IMR-90 (cell line): ENCODE data around the gene NELL1. TPM values are rescaled to one million over a fixed set of nuclear protein-coding genes. Genes with fewer than 3 reads are reported as not detected.

Experiments used
- ATAC-seq: fragments of 200-7000 bp; cut with Tn5 transposase; 2 replicates; pipeline ENCODE4 v1.9.1; 2020; ENCODE audit warnings: low read depth, mild to moderate bottlenecking, moderate library complexity
- BruUV-seq: library from RNA; stranded (reverse); fragments of 400-500 nt; replicated peaks from 2 replicates; lab custom pipeline; 2021; lab: Mats Ljungman, UMichigan
- CTCF ChIA-PET: fragments of 300-600 bp; formaldehyde crosslinking; extraction: SDS; loops from one replicate; lab custom pipeline; 2021; ENCODE audit warnings: antibody characterized with exemption; lab: Yijun Ruan, JAX
- POLR2A ChIA-PET: fragments of 300-600 bp; sonication (Branson Sonifier 250); formaldehyde crosslinking; loops from one replicate; lab custom pipeline; 2022; ENCODE audit warnings: antibody characterized with exemption; ENCODE audit not compliant: unreplicated experiment; lab: Charles Lee
- DNase-seq: peaks from one replicate; pipeline ENCODE4 v3.0.0; 2013
- H2AFZ ChIP-seq: replicated peaks from 2 replicates; pipeline ENCODE3; 2013; ENCODE audit warnings: low read length, mild to moderate bottlenecking; ENCODE audit not compliant: poor library complexity
- H2AK5ac ChIP-seq: 2 replicates; pipeline ENCODE4 v1.6.1; 2013; ENCODE audit warnings: low read depth, low read length, inconsistent platforms
- H2AK9ac ChIP-seq: replicated peaks from 2 replicates; pipeline ENCODE3; 2013; ENCODE audit warnings: mild to moderate bottlenecking, low read depth, low read length, moderate library complexity; ENCODE audit not compliant: poor library complexity
- H2BK120ac ChIP-seq: 2 replicates; pipeline ENCODE4 v1.6.1; 2013; ENCODE audit warnings: low read depth, low read length, inconsistent platforms
- H2BK15ac ChIP-seq: 3 replicates; pipeline ENCODE4 v1.6.1; 2013; ENCODE audit warnings: low read depth, low read length, inconsistent platforms
- H2BK20ac ChIP-seq: 2 replicates; pipeline ENCODE4 v1.6.1; 2013; ENCODE audit warnings: low read depth, mild to moderate bottlenecking, inconsistent platforms, low read length, moderate library complexity
- H2BK5ac ChIP-seq: 2 replicates; pipeline ENCODE4 v1.6.1; 2013; ENCODE audit warnings: mild to moderate bottlenecking, low read depth, low read length, inconsistent platforms; ENCODE audit not compliant: poor library complexity, severe bottlenecking
- H3K14ac ChIP-seq: replicated peaks from 2 replicates; pipeline ENCODE4 v1.6.1; 2013; ENCODE audit warnings: low read depth, low read length, inconsistent platforms
- H3K18ac ChIP-seq: 2 replicates; pipeline ENCODE4 v1.6.1; 2013; ENCODE audit warnings: low read depth, low read length, control low read depth
- H3K23ac ChIP-seq: 2 replicates; pipeline ENCODE4 v1.6.1; 2013; ENCODE audit warnings: low read depth, low read length, inconsistent platforms
- H3K27ac ChIP-seq: 2 replicates; pipeline ENCODE4 v1.5.1; 2013; ENCODE audit warnings: mild to moderate bottlenecking, control low read depth, low read length; ENCODE audit not compliant: insufficient read depth
- H3K27me3 ChIP-seq: 2 replicates; pipeline ENCODE4 v1.6.1; 2013; ENCODE audit warnings: low read length; ENCODE audit not compliant: control insufficient read depth, insufficient read depth
- H3K36me3 ChIP-seq: 2 replicates; pipeline ENCODE4 v1.6.1; 2013; ENCODE audit warnings: low read length, mixed read lengths; ENCODE audit not compliant: control insufficient read depth, insufficient read depth
- H3K4ac ChIP-seq: 2 replicates; pipeline ENCODE4 v1.6.1; 2013; ENCODE audit warnings: low read depth, low read length, inconsistent platforms
- H3K4me1 ChIP-seq: 2 replicates; pipeline ENCODE4 v1.6.1; 2013; ENCODE audit warnings: low read length, mixed read lengths; ENCODE audit not compliant: control insufficient read depth, insufficient read depth
- H3K4me2 ChIP-seq: 2 replicates; pipeline ENCODE4 v1.6.1; 2013; ENCODE audit warnings: low read depth, mild to moderate bottlenecking, control low read depth, low read length, moderate library complexity
- H3K4me3 ChIP-seq: 2 replicates; pipeline ENCODE4 v1.5.1; 2013; ENCODE audit warnings: low read depth, mild to moderate bottlenecking, control low read depth, low read length, moderate library complexity; ENCODE audit not compliant: insufficient read depth
- H3K56ac ChIP-seq: 2 replicates; pipeline ENCODE4 v1.6.1; 2013; ENCODE audit warnings: low read length, inconsistent platforms; ENCODE audit not compliant: insufficient read depth; ENCODE audit errors: extremely low read depth
- H3K79me1 ChIP-seq, 2 experiments: 2 replicates each; pipeline ENCODE4 v1.6.1; 2013; ENCODE audit warnings: low read length in 2 of 2, inconsistent platforms in 1 of 2, low read depth in 1 of 2
- H3K9ac ChIP-seq: 2 replicates; pipeline ENCODE4 v1.6.1; 2013; ENCODE audit warnings: low read depth, low read length, control low read depth
- H3K9me1 ChIP-seq: 2 replicates; pipeline ENCODE4 v1.6.1; 2013; ENCODE audit warnings: low read length, inconsistent platforms; ENCODE audit not compliant: insufficient read depth
- H3K9me3 ChIP-seq: 2 replicates; pipeline ENCODE4 v1.6.1; 2013; ENCODE audit warnings: low read length; ENCODE audit not compliant: control insufficient read depth, insufficient read depth
- H4K20me1 ChIP-seq: 2 replicates; pipeline ENCODE4 v1.6.1; 2013; ENCODE audit warnings: low read length, inconsistent platforms; ENCODE audit not compliant: insufficient read depth
- H4K5ac ChIP-seq: 2 replicates; pipeline ENCODE4 v1.6.1; 2013; ENCODE audit warnings: mild to moderate bottlenecking, low read depth, low read length, control low read depth
- H4K8ac ChIP-seq, 2 experiments: 2 replicates each; pipeline ENCODE4 v1.6.1; 2013; ENCODE audit warnings: low read depth in 2 of 2, low read length in 2 of 2, control low read depth in 1 of 2, inconsistent platforms in 1 of 2
- H4K91ac ChIP-seq: 2 replicates; pipeline ENCODE4 v1.6.1; 2013; ENCODE audit warnings: low read depth, low read length, inconsistent platforms; ENCODE audit not compliant: insufficient read depth
- BHLHE40 ChIP-seq: fragments of 150-350 bp; IDR thresholded peaks from 2 replicates; pipeline ENCODE4 v1.6.1; 2016; ENCODE audit warnings: mild to moderate bottlenecking, low read depth, low read length
- CHD1 ChIP-seq: IDR thresholded peaks from 2 replicates; pipeline ENCODE4 v1.6.1; 2012; ENCODE audit warnings: low read depth, low read length, improper control_type of control experiment
- CTCF ChIP-seq: conservative IDR thresholded peaks from 2 replicates; pipeline ENCODE4 v1.5.1; 2012; ENCODE audit warnings: mild to moderate bottlenecking, low read depth, low read length, improper control_type of control experiment
- MXI1 ChIP-seq: IDR thresholded peaks from 2 replicates; pipeline ENCODE4 v1.6.1; 2012; ENCODE audit warnings: low read depth, mild to moderate bottlenecking, low read length, moderate library complexity, borderline replicate concordance
- NFE2L2 ChIP-seq: fragments of 150-350 bp; IDR thresholded peaks from 2 replicates; pipeline ENCODE4 v1.6.1; 2016; ENCODE audit warnings: low read depth, mild to moderate bottlenecking, low read length
- POLR2A ChIP-seq: IDR thresholded peaks from 2 replicates; pipeline ENCODE4 v1.6.1; 2012; ENCODE audit warnings: mild to moderate bottlenecking, low read depth, low read length
- RAD21 ChIP-seq: IDR thresholded peaks from 2 replicates; pipeline ENCODE4 v1.6.1; 2012; ENCODE audit warnings: low read length, improper control_type of control experiment
- RCOR1 ChIP-seq: IDR thresholded peaks from 2 replicates; pipeline ENCODE4 v1.6.1; 2012; ENCODE audit warnings: mild to moderate bottlenecking, low read length, improper control_type of control experiment; ENCODE audit not compliant: insufficient replicate concordance
- RFX5 ChIP-seq: IDR thresholded peaks from 2 replicates; pipeline ENCODE4 v1.8.0; 2012; ENCODE audit warnings: low read depth, mild to moderate bottlenecking, low read length, moderate library complexity
- WGBS, 2 experiments: methylation state at CpG; one replicate each; pipeline versions ENCODE4 v1.1.5 to v1.1.7; 2013; ENCODE audit warnings: missing lambda C conversion rate in 2 of 2; ENCODE audit not compliant: insufficient read length in 1 of 2; ENCODE audit errors: extremely low coverage in 2 of 2; 5-methylcytosine and 5-hydroxymethylcytosine counted together
- dilution Hi-C: fragments of 300-500 bp; cut with HindIII; formaldehyde crosslinking; loops from one replicate; pipeline ENCODE4 v1.14.3; 2018; ENCODE audit warnings: low sequenced_read_pairs; ENCODE audit not compliant: unreplicated experiment
- in situ Hi-C: fragments of 300-500 bp; cut with MboI; formaldehyde crosslinking; loops from 3 replicates; pipeline ENCODE4 v1.14.3; 2019; ENCODE audit warnings: low sequenced_read_pairs, inconsistent platforms, mixed read lengths
- intact Hi-C: fragments of 100-400 bp; cut with micrococcal nuclease; formaldehyde crosslinking; loops from 2 replicates; pipeline ENCODE4 v1.10.0; 2022
- polyA plus RNA-seq, 3 experiments: library from polyadenylated mRNA; depleted of rRNA; stranded (reverse); fragments of >200 nt; gene quantifications; 2 replicates each; pipeline ENCODE4 v1.2.3, GENCODE V29; 2012; ENCODE audit warnings: low replicate concordance in 1 of 3
- total RNA-seq: library from RNA; depleted of rRNA; stranded (reverse); fragments of >200 nt; gene quantifications from 2 replicates; pipeline ENCODE4 v1.2.3, GENCODE V29; 2012
- TF ChIP-seq, protein P1 (sequence below): fragments of 150-350 bp; IDR thresholded peaks from 2 replicates; pipeline ENCODE4 v1.6.1; 2016; ENCODE audit warnings: low read depth, mild to moderate bottlenecking, low read length, moderate library complexity, borderline replicate concordance
- TF ChIP-seq, protein P2 (sequence below): fragments of 150-350 bp; IDR thresholded peaks from 2 replicates; pipeline ENCODE4 v1.6.1; 2017; ENCODE audit warnings: mild to moderate bottlenecking, antibody characterized with exemption, low read length, low read depth

NELL1 gene
- total and polyA plus RNA-seq, 2 of the 4 experiments (the other 2 are of a cell fraction): not detected

DNA sequence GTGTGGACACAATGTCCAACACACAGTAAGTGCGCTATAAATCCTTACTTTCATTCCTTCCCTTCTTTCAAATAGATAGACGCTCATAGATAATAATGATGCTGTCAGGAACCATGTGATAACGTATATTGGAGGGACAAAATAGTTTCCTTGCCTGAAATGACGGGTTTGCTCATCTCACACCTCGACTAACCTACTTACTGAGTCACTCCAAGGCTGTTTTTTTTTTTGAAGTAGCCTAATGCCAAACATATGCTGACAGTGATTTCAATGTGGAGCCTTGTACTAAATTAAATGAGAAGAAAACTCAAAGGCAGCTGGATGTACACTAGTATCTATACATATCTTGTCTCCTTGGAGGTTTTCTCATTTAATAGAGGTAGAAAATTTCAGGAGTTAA, 400.5 kb downstream of the NELL1 start:
- no CpG with 5 or more reads among the region's 5 CpGs for WGBS, 2 experiments
- BruUV-seq: no TSS peak
- H3K9ac ChIP-seq: no peak overlapping the region
- no peaks in the 10 kb centered on the region for H3K4me1 ChIP-seq
- no peak overlapping the region for H3K56ac ChIP-seq
- no peak overlapping the region for H3K4me3 ChIP-seq
- H3K9me1 ChIP-seq: no peaks in the 10 kb centered on the region
- DNase-seq (no peak), ATAC-seq (no peak)
- no peak overlapping the region for H2BK15ac ChIP-seq
- no peak overlapping the region for H2AK9ac ChIP-seq
- no peak overlapping the region for H3K4me2 ChIP-seq
- no peak overlapping the region for H3K23ac ChIP-seq
- no peak overlapping the region for H2AFZ ChIP-seq
- ChIA-PET CTCF (no interaction called here), POLR2A (no interaction called here)
- TF ChIP-seq RCOR1: no peak
- TF ChIP-seq, protein P1, sequence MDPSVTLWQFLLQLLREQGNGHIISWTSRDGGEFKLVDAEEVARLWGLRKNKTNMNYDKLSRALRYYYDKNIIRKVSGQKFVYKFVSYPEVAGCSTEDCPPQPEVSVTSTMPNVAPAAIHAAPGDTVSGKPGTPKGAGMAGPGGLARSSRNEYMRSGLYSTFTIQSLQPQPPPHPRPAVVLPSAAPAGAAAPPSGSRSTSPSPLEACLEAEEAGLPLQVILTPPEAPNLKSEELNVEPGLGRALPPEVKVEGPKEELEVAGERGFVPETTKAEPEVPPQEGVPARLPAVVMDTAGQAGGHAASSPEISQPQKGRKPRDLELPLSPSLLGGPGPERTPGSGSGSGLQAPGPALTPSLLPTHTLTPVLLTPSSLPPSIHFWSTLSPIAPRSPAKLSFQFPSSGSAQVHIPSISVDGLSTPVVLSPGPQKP: no peak
- TF ChIP-seq BHLHE40: no peak
- no peak for TF ChIP-seq RFX5
- no peak for TF ChIP-seq RAD21
- no peak for TF ChIP-seq POLR2A
- TF ChIP-seq, protein P2, sequence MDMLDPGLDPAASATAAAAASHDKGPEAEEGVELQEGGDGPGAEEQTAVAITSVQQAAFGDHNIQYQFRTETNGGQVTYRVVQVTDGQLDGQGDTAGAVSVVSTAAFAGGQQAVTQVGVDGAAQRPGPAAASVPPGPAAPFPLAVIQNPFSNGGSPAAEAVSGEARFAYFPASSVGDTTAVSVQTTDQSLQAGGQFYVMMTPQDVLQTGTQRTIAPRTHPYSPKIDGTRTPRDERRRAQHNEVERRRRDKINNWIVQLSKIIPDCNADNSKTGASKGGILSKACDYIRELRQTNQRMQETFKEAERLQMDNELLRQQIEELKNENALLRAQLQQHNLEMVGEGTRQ: no peak
- no peak for TF ChIP-seq NFE2L2
- TF ChIP-seq MXI1: no peak
- no peak for TF ChIP-seq CTCF
- no peak for TF ChIP-seq CHD1
- H3K4ac ChIP-seq: no peak overlapping the region
- no peak overlapping the region for H4K91ac ChIP-seq
- no peak overlapping the region for H4K5ac ChIP-seq
- H4K20me1 ChIP-seq: no peaks in the 10 kb centered on the region
- H2BK120ac ChIP-seq: no peak overlapping the region
- no peak overlapping the region for H4K8ac ChIP-seq
- in situ Hi-C loops (no loop called here), dilution Hi-C loops (no loop called here), intact Hi-C loops (no loop called here)
- H2BK5ac ChIP-seq: no peak overlapping the region
- no peak overlapping the region for H2AK5ac ChIP-seq
- no peaks in the 10 kb centered on the region for H3K79me1 ChIP-seq
- H2BK20ac ChIP-seq: no peak overlapping the region
- H3K36me3 ChIP-seq: no peaks in the 10 kb centered on the region
- H3K9me3 ChIP-seq: peaks cover 4% of the 10 kb centered on the region; the same call in 1 of the 2 replicates
- no peak overlapping the region for H3K18ac ChIP-seq
- H3K14ac ChIP-seq: no peak overlapping the region
- H3K27me3 ChIP-seq: no peaks in the 10 kb centered on the region
- H3K27ac ChIP-seq: no peak overlapping the region
